PC-9 (cell line): ENCODE measurements around the gene KLRD1. TPM values are rescaled to one million over a fixed set of nuclear protein-coding genes. Genes with fewer than 3 reads are reported as not detected.

Experiments
- BruUV-seq: library from RNA; stranded (reverse); fragments of 400-500 nt; replicated peaks from 2 replicates; lab custom pipeline; 2021; lab: Mats Ljungman, UMichigan
- CTCF ChIA-PET: fragments of 300-600 bp; sonication (Branson Sonifier 250); formaldehyde crosslinking; loops from one replicate; lab custom pipeline; 2022; ENCODE audit warnings: antibody characterized with exemption; lab: Charles Lee
- POLR2A ChIA-PET: fragments of 300-600 bp; sonication (Branson Sonifier 250); formaldehyde crosslinking; loops from one replicate; lab custom pipeline; 2022; ENCODE audit warnings: antibody characterized with exemption; ENCODE audit not compliant: unreplicated experiment; lab: Charles Lee
- DNase-seq, 2 experiments: peaks; one replicate each; pipeline versions ENCODE4 v3.0.0 to v3.0.0-alpha.2; 2015 to 2022; ENCODE audit warnings: mixed read lengths in 1 of 2
- H2AFZ ChIP-seq: fragments of 200-600 bp; sonication (generic); 2 replicates; pipeline ENCODE4 v1.8.1; 2017; ENCODE audit warnings: antibody characterized with exemption
- H3F3A ChIP-seq: fragments of 200-600 bp; sonication (generic); 2 replicates; pipeline ENCODE4 v1.8.1; 2017; ENCODE audit warnings: antibody characterized with exemption, mild to moderate bottlenecking, low read depth; ENCODE audit not compliant: insufficient read depth
- H3K27ac ChIP-seq: fragments of 200-600 bp; sonication (generic); 2 replicates; pipeline ENCODE4 v1.6.1; 2016; ENCODE audit warnings: mixed run types
- H3K27me3 ChIP-seq: fragments of 200-600 bp; sonication (generic); 2 replicates; pipeline ENCODE4 v1.6.1; 2016; ENCODE audit warnings: low read depth, mixed run types; ENCODE audit not compliant: insufficient read depth
- H3K36me3 ChIP-seq: fragments of 200-600 bp; sonication (generic); 2 replicates; pipeline ENCODE4 v1.6.1; 2016; ENCODE audit warnings: low read depth, mixed run types
- H3K4me1 ChIP-seq: fragments of 200-600 bp; sonication (generic); replicated peaks from 2 replicates; pipeline ENCODE4 v1.6.1; 2016; ENCODE audit warnings: mixed run types; ENCODE audit not compliant: insufficient read depth
- H3K4me2 ChIP-seq: fragments of 200-600 bp; sonication (generic); 2 replicates; pipeline ENCODE4 v1.6.1; 2017; ENCODE audit warnings: mixed run types
- H3K4me3 ChIP-seq: fragments of 200-600 bp; sonication (generic); 2 replicates; pipeline ENCODE4 v1.6.1; 2016; ENCODE audit warnings: mixed run types
- H3K79me2 ChIP-seq: fragments of 200-600 bp; sonication (generic); 2 replicates; pipeline ENCODE4 v1.6.1; 2017; ENCODE audit warnings: low read depth, mixed run types
- H3K9me2 ChIP-seq: fragments of 200-600 bp; sonication (generic); 2 replicates; pipeline ENCODE4 v1.8.1; 2017; ENCODE audit warnings: mild to moderate bottlenecking; ENCODE audit not compliant: insufficient read depth
- H3K9me3 ChIP-seq: fragments of 200-600 bp; sonication (generic); 2 replicates; pipeline ENCODE4 v1.8.1; 2016; ENCODE audit warnings: low read depth; ENCODE audit not compliant: insufficient read depth
- H4K20me1 ChIP-seq: fragments of 200-600 bp; sonication (generic); 2 replicates; pipeline ENCODE4 v1.8.1; 2017; ENCODE audit not compliant: insufficient read depth
- EZH2 ChIP-seq: fragments of 200-600 bp; sonication (generic); IDR thresholded peaks from 2 replicates; pipeline ENCODE4 v1.8.0; 2017; ENCODE audit warnings: antibody characterized with exemption, low read depth
- intact Hi-C: fragments of 100-400 bp; cut with micrococcal nuclease; formaldehyde crosslinking; loops from one replicate; pipeline ENCODE4 v1.10.0; 2022; ENCODE audit not compliant: unreplicated experiment
- total RNA-seq: library from RNA; stranded (reverse); gene quantifications from 2 replicates; pipeline ENCODE4 v1.2.3, GENCODE V29; 2021
- TF ChIP-seq, protein P1 (sequence below): fragments of 200-600 bp; sonication (generic); conservative IDR thresholded peaks from 2 replicates; pipeline ENCODE4 v1.6.1; 2017; ENCODE audit warnings: mixed run types, antibody characterized with exemption, mild to moderate bottlenecking, moderate library complexity

Gene KLRD1
- total RNA-seq, 1 experiment from 2014 or later: 0.68 TPM

DNA sequence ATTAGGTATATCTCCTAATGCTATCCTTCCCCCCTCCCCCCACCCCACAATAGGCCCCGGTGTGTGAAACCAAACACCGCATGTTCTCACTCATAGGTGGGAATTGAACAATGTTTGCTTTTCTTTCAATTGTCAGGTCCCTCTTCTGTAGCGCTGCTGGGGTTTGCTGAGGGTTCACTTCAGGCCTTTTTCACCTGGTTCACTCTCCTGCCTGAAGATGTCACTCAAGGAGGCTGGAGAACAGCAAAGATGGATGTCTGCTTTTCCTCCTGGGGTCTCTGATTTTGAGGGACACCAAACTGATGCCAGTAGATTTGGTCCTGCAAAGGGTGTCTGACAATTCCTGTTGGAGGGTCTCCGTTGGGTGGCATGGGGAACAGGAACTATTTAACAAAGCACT is 46.4 kb downstream of the KLRD1 start:
- DNase-seq: no peak
- no peak overlapping the region for H3K4me3 ChIP-seq
- TF ChIP-seq, protein P1, sequence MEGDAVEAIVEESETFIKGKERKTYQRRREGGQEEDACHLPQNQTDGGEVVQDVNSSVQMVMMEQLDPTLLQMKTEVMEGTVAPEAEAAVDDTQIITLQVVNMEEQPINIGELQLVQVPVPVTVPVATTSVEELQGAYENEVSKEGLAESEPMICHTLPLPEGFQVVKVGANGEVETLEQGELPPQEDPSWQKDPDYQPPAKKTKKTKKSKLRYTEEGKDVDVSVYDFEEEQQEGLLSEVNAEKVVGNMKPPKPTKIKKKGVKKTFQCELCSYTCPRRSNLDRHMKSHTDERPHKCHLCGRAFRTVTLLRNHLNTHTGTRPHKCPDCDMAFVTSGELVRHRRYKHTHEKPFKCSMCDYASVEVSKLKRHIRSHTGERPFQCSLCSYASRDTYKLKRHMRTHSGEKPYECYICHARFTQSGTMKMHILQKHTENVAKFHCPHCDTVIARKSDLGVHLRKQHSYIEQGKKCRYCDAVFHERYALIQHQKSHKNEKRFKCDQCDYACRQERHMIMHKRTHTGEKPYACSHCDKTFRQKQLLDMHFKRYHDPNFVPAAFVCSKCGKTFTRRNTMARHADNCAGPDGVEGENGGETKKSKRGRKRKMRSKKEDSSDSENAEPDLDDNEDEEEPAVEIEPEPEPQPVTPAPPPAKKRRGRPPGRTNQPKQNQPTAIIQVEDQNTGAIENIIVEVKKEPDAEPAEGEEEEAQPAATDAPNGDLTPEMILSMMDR: no peak
- TF ChIP-seq EZH2: no peak
- H3K9me3 ChIP-seq: no peaks in the 10 kb centered on the region
- ChIA-PET CTCF (no interaction called here), POLR2A (no interaction called here)
- no peak overlapping the region for H3K27ac ChIP-seq
- H3K4me1 ChIP-seq: no peaks in the 10 kb centered on the region
- H3F3A ChIP-seq: no peaks in the 10 kb centered on the region
- H3K27me3 ChIP-seq: no peaks in the 10 kb centered on the region
- H3K36me3 ChIP-seq: no peaks in the 10 kb centered on the region
- H3K9me2 ChIP-seq: no peaks in the 10 kb centered on the region
- H4K20me1 ChIP-seq: no peaks in the 10 kb centered on the region
- BruUV-seq: no TSS peak
- no peak overlapping the region for H3K4me2 ChIP-seq
- intact Hi-C loops: no loop called here
- no peak overlapping the region for H2AFZ ChIP-seq
- no peaks in the 10 kb centered on the region for H3K79me2 ChIP-seq

DNA sequence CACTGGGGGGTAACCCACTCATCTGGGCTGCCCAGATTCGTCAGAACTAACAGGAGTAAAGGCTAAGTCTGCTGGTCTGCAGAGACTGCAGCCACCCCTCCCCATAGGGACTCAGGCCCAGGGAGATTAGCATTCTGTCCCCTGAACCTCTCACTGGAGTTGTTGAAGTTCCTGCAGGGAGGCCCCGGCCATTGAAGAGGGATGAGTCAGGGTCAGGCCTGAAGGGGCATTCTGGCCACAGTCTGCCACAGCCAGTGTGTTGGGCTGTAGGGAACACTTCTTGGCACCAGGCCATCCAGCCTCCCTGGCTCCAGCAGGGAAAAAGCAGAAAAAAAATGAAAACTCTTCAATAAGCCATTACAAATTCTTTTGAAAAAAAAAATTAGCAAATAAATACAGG is 46.8 kb downstream of the KLRD1 start:
- Histone ChIP-seq H3K36me3 (no peaks in the 10 kb centered on the region), H3K27ac (no peak overlapping the region), H3K4me2 (no peak overlapping the region), H4K20me1 (no peaks in the 10 kb centered on the region), H3K4me1 (no peaks in the 10 kb centered on the region), H3K4me3 (no peak overlapping the region), H3K9me2 (no peaks in the 10 kb centered on the region), H3K27me3 (no peaks in the 10 kb centered on the region), H3K9me3 (no peaks in the 10 kb centered on the region), H3F3A (no peaks in the 10 kb centered on the region), H2AFZ (no peak overlapping the region), H3K79me2 (no peaks in the 10 kb centered on the region)
- intact Hi-C loops: no loop called here
- DNase-seq: peak in 1 of 2 experiments; percentile 82
- ChIA-PET POLR2A (no interaction called here), CTCF (no interaction called here)
- no peak for TF ChIP-seq EZH2
- TF ChIP-seq, protein P1: no peak
- no TSS peak for BruUV-seq

DNA sequence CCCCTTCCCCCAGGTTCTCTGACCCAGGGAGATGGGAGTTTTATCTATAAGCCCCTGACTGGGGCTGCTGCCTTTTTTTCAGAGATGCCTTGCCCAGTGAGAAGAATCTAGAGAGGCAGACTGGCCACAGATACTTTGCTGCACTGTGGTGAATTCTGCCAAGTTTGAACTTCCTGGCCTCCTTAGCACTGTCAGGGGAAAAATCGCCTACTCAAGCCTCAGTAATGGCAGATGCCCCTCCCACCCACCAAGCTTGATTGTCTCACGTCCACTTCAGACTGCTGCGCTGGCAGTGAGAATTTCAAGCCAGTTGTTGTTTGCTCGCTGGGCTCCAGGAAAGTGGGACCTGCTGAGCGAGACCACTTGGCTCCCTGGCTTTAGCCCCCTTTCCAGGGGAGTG is 50.5 kb downstream of the KLRD1 start:
- no peak for TF ChIP-seq EZH2
- TF ChIP-seq, protein P1: no peak
- H2AFZ ChIP-seq: no peak overlapping the region
- no peaks in the 10 kb centered on the region for H3K79me2 ChIP-seq
- ChIA-PET CTCF (no interaction called here), POLR2A (no interaction called here)
- no peaks in the 10 kb centered on the region for H3K9me3 ChIP-seq
- no peak overlapping the region for H3K4me2 ChIP-seq
- no peaks in the 10 kb centered on the region for H3K27me3 ChIP-seq
- no peaks in the 10 kb centered on the region for H3F3A ChIP-seq
- no peaks in the 10 kb centered on the region for H3K9me2 ChIP-seq
- BruUV-seq: no TSS peak
- DNase-seq: no peak
- no peaks in the 10 kb centered on the region for H4K20me1 ChIP-seq
- peaks cover 13% of the 10 kb centered on the region for H3K4me1 ChIP-seq
- no peak overlapping the region for H3K27ac ChIP-seq
- intact Hi-C loops: no loop called here
- H3K4me3 ChIP-seq: no peak overlapping the region
- no peaks in the 10 kb centered on the region for H3K36me3 ChIP-seq
